ENCODE results near the gene HAT1.

Gene HAT1

DNA sequence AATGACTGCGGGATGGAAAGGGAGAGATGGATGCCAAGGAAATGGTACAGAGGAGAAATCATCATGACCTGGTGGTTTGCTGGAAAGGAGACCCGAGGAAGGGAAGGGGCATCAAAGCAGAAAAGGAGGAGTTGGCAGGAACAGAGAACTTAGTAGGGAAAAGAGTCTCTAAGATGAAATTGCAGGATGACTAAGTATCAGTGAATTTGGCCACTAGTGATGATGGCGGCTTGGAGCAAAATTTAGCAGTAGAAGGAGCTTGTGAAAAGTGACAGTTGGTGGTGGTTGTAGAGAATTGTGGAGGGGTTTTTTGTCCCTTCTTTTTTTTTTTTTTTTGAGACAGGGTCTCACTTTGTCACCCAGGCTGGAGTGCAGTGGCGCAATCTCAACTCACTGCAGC is 87.6 kb downstream of the HAT1 start:
- Histone ChIP-seq H3K4me3 (ENCODE audit: low read depth, low read length) (no peak overlapping the region), H3K27me3 (replicated peaks) (no peaks in the 10 kb centered on the region), H3K36me3 (replicated peaks) (no peaks in the 10 kb centered on the region), H3K27ac (no peak overlapping the region)
- TF ChIP-seq, protein P1, sequence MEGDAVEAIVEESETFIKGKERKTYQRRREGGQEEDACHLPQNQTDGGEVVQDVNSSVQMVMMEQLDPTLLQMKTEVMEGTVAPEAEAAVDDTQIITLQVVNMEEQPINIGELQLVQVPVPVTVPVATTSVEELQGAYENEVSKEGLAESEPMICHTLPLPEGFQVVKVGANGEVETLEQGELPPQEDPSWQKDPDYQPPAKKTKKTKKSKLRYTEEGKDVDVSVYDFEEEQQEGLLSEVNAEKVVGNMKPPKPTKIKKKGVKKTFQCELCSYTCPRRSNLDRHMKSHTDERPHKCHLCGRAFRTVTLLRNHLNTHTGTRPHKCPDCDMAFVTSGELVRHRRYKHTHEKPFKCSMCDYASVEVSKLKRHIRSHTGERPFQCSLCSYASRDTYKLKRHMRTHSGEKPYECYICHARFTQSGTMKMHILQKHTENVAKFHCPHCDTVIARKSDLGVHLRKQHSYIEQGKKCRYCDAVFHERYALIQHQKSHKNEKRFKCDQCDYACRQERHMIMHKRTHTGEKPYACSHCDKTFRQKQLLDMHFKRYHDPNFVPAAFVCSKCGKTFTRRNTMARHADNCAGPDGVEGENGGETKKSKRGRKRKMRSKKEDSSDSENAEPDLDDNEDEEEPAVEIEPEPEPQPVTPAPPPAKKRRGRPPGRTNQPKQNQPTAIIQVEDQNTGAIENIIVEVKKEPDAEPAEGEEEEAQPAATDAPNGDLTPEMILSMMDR (IDR thresholded peaks at IDR 0.05; ENCODE audit: low read depth, low read length, missing control alignments): no peak
- DNase-seq: no peak
- in situ Hi-C loops (cut with HindIII; ENCODE audit: low pct_ligation_motif_present, low sequenced_read_pairs): no loop called here

DNA sequence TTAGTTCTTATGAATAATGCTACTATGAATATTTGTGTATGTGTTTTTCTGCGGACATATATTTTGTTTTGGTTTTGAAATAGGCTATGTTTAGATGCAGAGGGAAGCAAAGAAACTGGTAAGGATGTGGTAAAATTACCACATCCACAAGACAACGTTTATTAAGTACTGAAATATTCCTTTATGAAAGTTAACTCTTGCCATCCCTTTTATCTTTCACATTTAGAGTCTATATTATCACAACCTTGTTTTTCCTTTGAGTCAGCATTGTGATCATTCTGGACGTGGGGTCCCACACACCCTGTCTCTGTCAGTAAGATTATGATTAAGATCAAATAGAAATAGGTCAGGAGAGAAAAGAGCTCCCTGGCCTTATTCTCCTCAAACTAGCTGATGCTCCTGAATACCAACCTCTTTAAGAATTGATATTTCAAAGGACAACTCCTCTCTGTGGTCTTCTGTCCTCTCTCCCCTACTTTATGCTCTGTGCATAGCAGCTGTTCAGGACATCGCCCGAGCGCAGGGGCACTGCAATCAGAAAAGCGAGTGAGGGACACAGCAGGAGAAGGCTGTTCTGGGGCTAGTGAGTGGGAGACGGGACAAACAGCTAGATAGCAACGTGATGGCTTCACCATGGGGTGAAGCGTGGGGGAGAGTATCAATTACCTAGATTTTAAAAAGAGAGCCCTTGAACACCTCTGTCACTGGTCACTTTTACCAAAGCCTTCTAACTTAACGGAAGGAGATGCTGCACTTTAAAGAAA is 89.7 kb downstream of the HAT1 start:
- Histone ChIP-seq H3K36me3 (replicated peaks) (no peaks in the 10 kb centered on the region), H3K27ac (no peak overlapping the region), H3K27me3 (replicated peaks) (no peaks in the 10 kb centered on the region), H3K4me3 (ENCODE audit: low read depth, low read length) (no peak overlapping the region)
- DNase-seq: no peak
- in situ Hi-C loops (cut with HindIII; ENCODE audit: low pct_ligation_motif_present, low sequenced_read_pairs): no loop called here
- TF ChIP-seq, protein P1 (IDR thresholded peaks at IDR 0.05; ENCODE audit: low read depth, low read length, missing control alignments): no peak

DNA sequence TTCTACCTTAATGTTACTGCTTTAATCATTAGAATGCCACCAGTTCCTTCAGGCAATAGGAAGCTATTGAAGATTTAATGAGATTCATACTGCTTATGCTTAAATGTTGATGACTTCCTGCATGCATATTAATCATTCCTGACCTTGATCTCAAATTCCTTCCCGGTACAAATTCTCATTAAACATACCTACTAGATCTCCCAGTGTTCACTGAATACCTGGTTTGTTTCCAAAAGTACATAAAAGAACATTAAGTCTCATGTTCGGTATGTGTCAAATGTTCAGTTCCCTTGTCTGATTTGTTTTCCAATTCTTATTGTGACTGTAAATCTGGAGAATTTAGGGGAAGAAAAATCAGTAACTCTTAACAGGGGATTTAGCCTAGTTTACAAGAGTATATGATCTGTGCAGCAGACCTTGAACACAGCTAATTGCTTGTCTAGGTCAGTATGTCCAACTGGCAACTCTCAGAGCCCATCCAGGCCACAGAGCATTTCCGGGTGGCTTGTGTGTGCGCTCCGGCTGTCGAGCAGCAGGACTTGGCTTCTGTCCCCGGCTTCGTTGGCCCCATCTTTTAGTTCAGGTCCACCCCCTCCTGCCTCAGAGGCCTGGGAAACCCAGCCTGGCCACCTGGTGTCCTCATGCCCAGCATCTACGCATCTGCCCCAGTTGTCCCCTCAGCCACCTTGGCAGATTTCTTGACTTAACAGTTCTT is 90.6 kb downstream of the HAT1 start:
- in situ Hi-C loops (cut with HindIII; ENCODE audit: low pct_ligation_motif_present, low sequenced_read_pairs): no loop called here
- Histone ChIP-seq H3K4me3 (ENCODE audit: low read depth, low read length) (no peak overlapping the region), H3K36me3 (replicated peaks) (no peaks in the 10 kb centered on the region), H3K27me3 (replicated peaks) (no peaks in the 10 kb centered on the region), H3K27ac (no peak overlapping the region)
- TF ChIP-seq, protein P1 (IDR thresholded peaks at IDR 0.05; ENCODE audit: low read depth, low read length, missing control alignments): no peak
- no peak for DNase-seq

DNA sequence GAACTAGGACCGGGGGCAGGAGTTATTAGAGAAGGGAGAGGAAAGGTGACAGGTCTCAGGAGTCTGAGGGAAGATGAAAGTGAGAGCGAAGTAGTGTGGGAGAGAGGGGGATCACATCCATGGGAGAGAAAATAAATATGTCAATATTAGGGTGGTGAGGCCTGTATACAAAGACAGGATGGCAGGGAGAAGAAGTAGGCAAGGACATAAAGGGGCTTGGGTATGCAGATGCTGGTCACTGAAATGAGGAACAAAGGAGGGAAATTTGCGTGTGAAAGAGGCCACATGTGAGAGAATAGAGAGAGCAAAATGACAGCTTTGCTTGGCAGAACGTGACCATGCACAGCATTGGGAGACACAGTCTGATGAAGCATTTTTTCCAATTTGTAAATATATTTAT is 91.1 kb downstream of the HAT1 start:
- in situ Hi-C loops (cut with HindIII; ENCODE audit: low pct_ligation_motif_present, low sequenced_read_pairs): no loop called here
- Histone ChIP-seq H3K36me3 (replicated peaks) (no peaks in the 10 kb centered on the region), H3K27ac (no peak overlapping the region), H3K27me3 (replicated peaks) (no peaks in the 10 kb centered on the region), H3K4me3 (ENCODE audit: low read depth, low read length) (no peak overlapping the region)
- no peak for DNase-seq
- TF ChIP-seq, protein P1 (IDR thresholded peaks at IDR 0.05; ENCODE audit: low read depth, low read length, missing control alignments): no peak

DNA sequence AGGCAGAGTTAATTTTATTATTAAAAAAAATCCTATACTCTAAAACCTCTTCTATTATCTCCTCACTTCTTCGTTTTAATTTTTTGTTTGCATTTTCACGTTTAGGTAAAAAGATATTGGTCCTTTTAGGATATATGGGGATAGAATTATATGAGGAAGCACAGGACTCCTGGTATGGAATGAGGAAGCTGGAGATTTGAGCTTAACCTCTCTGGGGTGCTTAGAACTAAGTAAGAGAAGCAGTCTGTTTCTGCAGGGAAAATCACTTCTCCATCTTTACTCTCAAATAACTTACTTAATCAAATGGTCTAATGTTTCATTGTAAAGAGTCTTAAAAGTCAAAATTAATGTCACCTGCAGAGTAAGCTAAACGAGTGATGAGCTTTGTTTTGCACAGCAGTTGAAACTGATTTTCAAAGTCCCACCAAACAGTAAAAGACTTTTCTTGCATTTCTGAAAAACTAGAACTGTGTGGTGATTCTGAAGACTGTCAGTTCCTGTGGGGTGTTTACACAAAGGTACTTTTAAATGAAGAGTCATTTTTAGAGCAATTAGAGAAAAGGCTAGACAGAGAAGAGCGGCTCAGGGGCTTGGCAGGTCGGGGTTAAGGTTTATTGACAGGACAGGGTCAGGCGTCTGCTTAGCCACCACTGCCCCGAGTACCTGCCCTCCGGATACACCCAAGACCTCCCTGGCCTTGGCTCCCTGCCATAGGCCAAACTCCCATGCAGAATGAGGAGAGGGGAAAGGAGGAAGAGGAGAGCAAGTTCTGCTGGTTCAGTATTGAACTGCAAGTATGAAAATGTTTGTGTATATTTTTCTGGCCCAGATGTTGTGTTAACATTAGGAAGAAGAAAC is 99.0 kb downstream of the HAT1 start:
- no peaks in the 10 kb centered on the region for H3K27me3 ChIP-seq (replicated peaks)
- in situ Hi-C loops (cut with HindIII; ENCODE audit: low pct_ligation_motif_present, low sequenced_read_pairs): no loop called here
- TF ChIP-seq, protein P1 (IDR thresholded peaks at IDR 0.05; ENCODE audit: low read depth, low read length, missing control alignments): peak; percentile 7
- H3K36me3 ChIP-seq (replicated peaks): no peaks in the 10 kb centered on the region
- DNase-seq: no peak
- H3K27ac ChIP-seq: no peak overlapping the region
- H3K4me3 ChIP-seq (ENCODE audit: low read depth, low read length): no peak overlapping the region
